ENCODE measurements around the gene KIF12. TPM values are rescaled to one million over a fixed set of nuclear protein-coding genes. Genes with fewer than 3 reads are reported as not detected.

The KIF12 gene
- total RNA-seq, 1 experiment from 2014 or later = not detected

GRCh38 chr9:114139071-114139470, 40.0 kb upstream of the KIF12 start:
- POLR2A ChIA-PET (ENCODE audit: unreplicated experiment) = no interaction called here
- Histone ChIP-seq H3F3A (ENCODE audit: insufficient read depth, low read depth) (no peaks in the 10 kb centered on the region), H2AFZ (no peak overlapping the region), H3K4me3 (no peak overlapping the region), H3K36me3 (ENCODE audit: low read depth) (no peaks in the 10 kb centered on the region), H3K4me1 (replicated peaks; ENCODE audit: insufficient read depth) (no peaks in the 10 kb centered on the region), H3K27ac (no peak overlapping the region), H3K9me3 (ENCODE audit: insufficient read depth, low read depth) (no peaks in the 10 kb centered on the region), H3K79me2 (ENCODE audit: low read depth) (no peaks in the 10 kb centered on the region), H3K27me3 (ENCODE audit: insufficient read depth, low read depth) (peaks cover 96% of the 10 kb centered on the region), H3K4me2 (no peak overlapping the region), H4K20me1 (ENCODE audit: insufficient read depth) (no peaks in the 10 kb centered on the region), H3K9me2 (ENCODE audit: insufficient read depth) (no peaks in the 10 kb centered on the region)
- CTCF ChIA-PET = no interaction called here
- TF ChIP-seq, protein P1, sequence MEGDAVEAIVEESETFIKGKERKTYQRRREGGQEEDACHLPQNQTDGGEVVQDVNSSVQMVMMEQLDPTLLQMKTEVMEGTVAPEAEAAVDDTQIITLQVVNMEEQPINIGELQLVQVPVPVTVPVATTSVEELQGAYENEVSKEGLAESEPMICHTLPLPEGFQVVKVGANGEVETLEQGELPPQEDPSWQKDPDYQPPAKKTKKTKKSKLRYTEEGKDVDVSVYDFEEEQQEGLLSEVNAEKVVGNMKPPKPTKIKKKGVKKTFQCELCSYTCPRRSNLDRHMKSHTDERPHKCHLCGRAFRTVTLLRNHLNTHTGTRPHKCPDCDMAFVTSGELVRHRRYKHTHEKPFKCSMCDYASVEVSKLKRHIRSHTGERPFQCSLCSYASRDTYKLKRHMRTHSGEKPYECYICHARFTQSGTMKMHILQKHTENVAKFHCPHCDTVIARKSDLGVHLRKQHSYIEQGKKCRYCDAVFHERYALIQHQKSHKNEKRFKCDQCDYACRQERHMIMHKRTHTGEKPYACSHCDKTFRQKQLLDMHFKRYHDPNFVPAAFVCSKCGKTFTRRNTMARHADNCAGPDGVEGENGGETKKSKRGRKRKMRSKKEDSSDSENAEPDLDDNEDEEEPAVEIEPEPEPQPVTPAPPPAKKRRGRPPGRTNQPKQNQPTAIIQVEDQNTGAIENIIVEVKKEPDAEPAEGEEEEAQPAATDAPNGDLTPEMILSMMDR (conservative IDR thresholded peaks at IDR 0.05) = no peak
- no peak for TF ChIP-seq EZH2 (IDR thresholded peaks at IDR 0.05; ENCODE audit: low read depth)
- DNase-seq = no peak
- no TSS peak for BruUV-seq (replicated peaks)
- intact Hi-C loops (cut with micrococcal nuclease; ENCODE audit: unreplicated experiment) = no loop called here

- H2AFZ ChIP-seq = no peak overlapping the region
- H3K27me3 ChIP-seq (ENCODE audit: insufficient read depth, low read depth) = peaks cover 96% of the 10 kb centered on the region
- no peaks in the 10 kb centered on the region for H4K20me1 ChIP-seq (ENCODE audit: insufficient read depth)
- intact Hi-C loops (cut with micrococcal nuclease; ENCODE audit: unreplicated experiment) = no loop called here
- no TSS peak for BruUV-seq (replicated peaks)
- no peaks in the 10 kb centered on the region for H3K4me1 ChIP-seq (replicated peaks; ENCODE audit: insufficient read depth)
- no peaks in the 10 kb centered on the region for H3K79me2 ChIP-seq (ENCODE audit: low read depth)
- no peaks in the 10 kb centered on the region for H3K36me3 ChIP-seq (ENCODE audit: low read depth)
- no peaks in the 10 kb centered on the region for H3K9me3 ChIP-seq (ENCODE audit: insufficient read depth, low read depth)
- no peak overlapping the region for H3K4me2 ChIP-seq
- POLR2A ChIA-PET (ENCODE audit: unreplicated experiment) = interaction anchor here (0.6 kb wide), 1 partner anchor 183 kb away, joined by 5 read pairs; no protein-coding TSS in a partner anchor
- TF ChIP-seq EZH2 (IDR thresholded peaks at IDR 0.05; ENCODE audit: low read depth) = no peak
- TF ChIP-seq, protein P1 (conservative IDR thresholded peaks at IDR 0.05) = no peak
- DNase-seq = no peak
- CTCF ChIA-PET = no interaction called here
- no peaks in the 10 kb centered on the region for H3F3A ChIP-seq (ENCODE audit: insufficient read depth, low read depth)
- H3K27ac ChIP-seq = no peak overlapping the region
- no peaks in the 10 kb centered on the region for H3K9me2 ChIP-seq (ENCODE audit: insufficient read depth)
- no peak overlapping the region for H3K4me3 ChIP-seq
Measured at GRCh38 chr9:114138552-114138971, 39.5 kb upstream of the KIF12 start.

GRCh38 chr9:114137831-114138230, 38.7 kb upstream of the KIF12 start:
- H4K20me1 ChIP-seq (ENCODE audit: insufficient read depth) = no peaks in the 10 kb centered on the region
- H3K9me3 ChIP-seq (ENCODE audit: insufficient read depth, low read depth) = no peaks in the 10 kb centered on the region
- no peak overlapping the region for H3K27ac ChIP-seq
- intact Hi-C loops (cut with micrococcal nuclease; ENCODE audit: unreplicated experiment) = no loop called here
- H3K79me2 ChIP-seq (ENCODE audit: low read depth) = no peaks in the 10 kb centered on the region
- H3F3A ChIP-seq (ENCODE audit: insufficient read depth, low read depth) = no peaks in the 10 kb centered on the region
- H3K4me1 ChIP-seq (replicated peaks; ENCODE audit: insufficient read depth) = no peaks in the 10 kb centered on the region
- DNase-seq = no peak
- no peaks in the 10 kb centered on the region for H3K36me3 ChIP-seq (ENCODE audit: low read depth)
- no peak for TF ChIP-seq EZH2 (IDR thresholded peaks at IDR 0.05; ENCODE audit: low read depth)
- TF ChIP-seq, protein P1 (conservative IDR thresholded peaks at IDR 0.05) = no peak
- H2AFZ ChIP-seq = no peak overlapping the region
- H3K4me2 ChIP-seq = no peak overlapping the region
- H3K27me3 ChIP-seq (ENCODE audit: insufficient read depth, low read depth) = peaks cover 94% of the 10 kb centered on the region
- BruUV-seq (replicated peaks) = no TSS peak
- ChIA-PET POLR2A (ENCODE audit: unreplicated experiment) (interaction anchor here (0.6 kb wide), 1 partner anchor 184 kb away, joined by 5 read pairs; no protein-coding TSS in a partner anchor), CTCF (no interaction called here)
- no peaks in the 10 kb centered on the region for H3K9me2 ChIP-seq (ENCODE audit: insufficient read depth)
- H3K4me3 ChIP-seq = no peak overlapping the region

Measured in PC-9 (cell line).